Smooth muscle cell (in vitro differentiated cells): ENCODE data around the gene ABHD16B. TPM values are rescaled to one million over a fixed set of nuclear protein-coding genes. Genes with fewer than 3 reads are reported as not detected.

Experiments used
- DNase-seq: peaks from one replicate; lab custom pipeline; 2025; ENCODE audit not compliant: unreplicated experiment; lab: John Stamatoyannopoulos, UW
- H2AFZ ChIP-seq: fragments of 200-600 bp; sonication (generic); 2 replicates; pipeline ENCODE4 v1.6.0; 2016; ENCODE audit warnings: antibody characterized with exemption, low read depth, mild to moderate bottlenecking
- H3F3A ChIP-seq: fragments of 200-600 bp; sonication (generic); 2 replicates; pipeline ENCODE4 v1.6.0; 2017; ENCODE audit warnings: antibody characterized with exemption, low read depth
- H3K27ac ChIP-seq: fragments of 200-600 bp; sonication (generic); 2 replicates; pipeline ENCODE4 v1.5.1; 2016; ENCODE audit warnings: low read depth, mild to moderate bottlenecking
- H3K27me3 ChIP-seq: fragments of 200-600 bp; sonication (generic); 2 replicates; pipeline ENCODE4 v1.6.1; 2016; ENCODE audit warnings: low read depth, mild to moderate bottlenecking
- H3K36me3 ChIP-seq: fragments of 200-600 bp; sonication (generic); 2 replicates; pipeline ENCODE4 v1.5.1; 2016; ENCODE audit warnings: low read depth
- H3K4me1 ChIP-seq: fragments of 200-600 bp; sonication (generic); 2 replicates; pipeline ENCODE4 v1.5.1; 2016; ENCODE audit warnings: low read depth
- H3K4me2 ChIP-seq: fragments of 200-600 bp; sonication (generic); 2 replicates; pipeline ENCODE4 v1.6.0; 2016; ENCODE audit warnings: mild to moderate bottlenecking
- H3K4me3 ChIP-seq: fragments of 200-600 bp; sonication (generic); 2 replicates; pipeline ENCODE4 v1.5.1; 2016; ENCODE audit warnings: mild to moderate bottlenecking
- H3K79me2 ChIP-seq: fragments of 200-600 bp; sonication (generic); 2 replicates; pipeline ENCODE4 v1.6.0; 2016; ENCODE audit warnings: low read depth, mild to moderate bottlenecking
- H3K9ac ChIP-seq: fragments of 200-600 bp; sonication (generic); 2 replicates; pipeline ENCODE4 v1.6.0; 2016; ENCODE audit warnings: low read depth
- H3K9me3 ChIP-seq: fragments of 200-600 bp; sonication (generic); replicated peaks from 2 replicates; pipeline ENCODE4 v1.5.1; 2016; ENCODE audit warnings: low read depth
- H4K20me1 ChIP-seq: fragments of 200-600 bp; sonication (generic); 2 replicates; pipeline ENCODE4 v1.6.0; 2016; ENCODE audit warnings: low read depth
- whole genome bisulfite sequencing: methylation state at CpG from one replicate; pipeline ENCODE4 v1.1.7; 2016; ENCODE audit warnings: low lambda C conversion rate; 5-methylcytosine and 5-hydroxymethylcytosine counted together
- polyA plus RNA-seq: library from polyadenylated mRNA; unstranded; fragments of >200 nt; fragmentation: Nextera tagmentation; extraction: Ambion mirVana; gene quantifications from 2 replicates; pipeline ENCODE4 v1.2.1, GENCODE V29; 2016
- total RNA-seq: library from RNA; depleted of rRNA; stranded (reverse); fragments of >200 nt; gene quantifications from 2 replicates; pipeline ENCODE4 v1.2.3, GENCODE V29; 2014
- TF ChIP-seq, protein P1 (sequence below): fragments of 200-600 bp; sonication (generic); IDR thresholded peaks from 2 replicates; pipeline ENCODE4 v1.5.1; 2017; ENCODE audit warnings: borderline replicate concordance, mild to moderate bottlenecking, antibody characterized with exemption; ENCODE audit not compliant: insufficient read depth, poor library complexity, severe bottlenecking

ABHD16B gene
- total and polyA plus RNA-seq, 2 experiments from 2014 or later: 0.31 TPM; not detected in 1

DNA sequence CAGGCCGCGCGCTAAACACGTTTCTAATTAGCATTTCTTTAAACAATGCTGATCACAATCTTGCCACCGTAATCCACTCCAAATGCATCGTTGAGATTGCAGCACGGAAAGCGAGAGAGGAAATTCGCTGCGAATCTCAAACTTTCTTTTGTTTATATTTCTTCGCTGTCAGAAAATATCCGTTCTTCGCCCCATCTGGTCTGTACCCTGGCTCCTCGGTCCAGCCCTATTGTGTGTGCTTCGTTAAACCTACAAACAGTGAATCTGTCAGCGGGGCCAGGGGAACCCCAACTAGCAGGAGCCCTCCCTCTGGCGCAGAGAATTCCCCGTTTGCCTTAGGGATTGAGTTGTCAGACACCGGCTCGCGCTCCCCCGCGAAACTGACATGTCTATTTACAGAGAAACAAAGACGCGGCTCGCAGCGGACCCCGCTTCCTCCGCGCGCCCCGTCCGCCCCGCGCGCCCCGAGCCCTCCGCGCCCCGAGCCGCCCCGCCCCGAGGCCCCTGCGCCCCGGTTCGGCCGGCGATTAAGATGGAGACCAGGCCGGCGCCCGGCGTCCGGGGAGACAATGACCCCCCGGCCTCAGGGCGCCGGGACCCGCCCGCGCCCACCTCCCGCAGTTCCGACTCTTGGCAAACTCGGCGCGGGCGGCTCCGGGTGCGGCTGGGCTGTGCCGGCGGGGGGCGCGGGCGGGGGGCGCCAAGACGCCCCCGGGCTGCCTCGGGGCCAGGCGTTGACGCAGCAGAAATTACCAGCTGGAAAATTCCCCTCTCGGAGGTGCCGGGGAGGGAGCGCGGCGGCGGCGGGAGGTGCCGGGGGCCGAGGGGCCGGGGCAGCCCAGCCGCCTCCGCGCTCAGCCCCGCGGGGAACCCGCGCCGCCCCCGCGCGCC is 31.1 kb upstream of the ABHD16B start:
- no peaks in the 10 kb centered on the region for H3K36me3 ChIP-seq
- peaks cover 38% of the 10 kb centered on the region for H4K20me1 ChIP-seq
- 1% methylated on average over 48 of the region's 99 CpGs for WGBS
- H3K79me2 ChIP-seq: peaks cover 11% of the 10 kb centered on the region
- TF ChIP-seq, protein P1, sequence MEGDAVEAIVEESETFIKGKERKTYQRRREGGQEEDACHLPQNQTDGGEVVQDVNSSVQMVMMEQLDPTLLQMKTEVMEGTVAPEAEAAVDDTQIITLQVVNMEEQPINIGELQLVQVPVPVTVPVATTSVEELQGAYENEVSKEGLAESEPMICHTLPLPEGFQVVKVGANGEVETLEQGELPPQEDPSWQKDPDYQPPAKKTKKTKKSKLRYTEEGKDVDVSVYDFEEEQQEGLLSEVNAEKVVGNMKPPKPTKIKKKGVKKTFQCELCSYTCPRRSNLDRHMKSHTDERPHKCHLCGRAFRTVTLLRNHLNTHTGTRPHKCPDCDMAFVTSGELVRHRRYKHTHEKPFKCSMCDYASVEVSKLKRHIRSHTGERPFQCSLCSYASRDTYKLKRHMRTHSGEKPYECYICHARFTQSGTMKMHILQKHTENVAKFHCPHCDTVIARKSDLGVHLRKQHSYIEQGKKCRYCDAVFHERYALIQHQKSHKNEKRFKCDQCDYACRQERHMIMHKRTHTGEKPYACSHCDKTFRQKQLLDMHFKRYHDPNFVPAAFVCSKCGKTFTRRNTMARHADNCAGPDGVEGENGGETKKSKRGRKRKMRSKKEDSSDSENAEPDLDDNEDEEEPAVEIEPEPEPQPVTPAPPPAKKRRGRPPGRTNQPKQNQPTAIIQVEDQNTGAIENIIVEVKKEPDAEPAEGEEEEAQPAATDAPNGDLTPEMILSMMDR: no peak
- H3K27me3 ChIP-seq: no peaks in the 10 kb centered on the region
- peak overlapping the region; percentile 82 for H3K4me3 ChIP-seq
- peak overlapping the region; percentile 99 for H3K4me2 ChIP-seq
- H3K9me3 ChIP-seq: no peaks in the 10 kb centered on the region
- no peak overlapping the region for H3K27ac ChIP-seq
- peaks cover 19% of the 10 kb centered on the region for H3K4me1 ChIP-seq
- H3F3A ChIP-seq: no peaks in the 10 kb centered on the region
- no peak for DNase-seq
- H2AFZ ChIP-seq: peak overlapping the region; percentile 87
- H3K9ac ChIP-seq: peak overlapping the region; percentile 43

DNA sequence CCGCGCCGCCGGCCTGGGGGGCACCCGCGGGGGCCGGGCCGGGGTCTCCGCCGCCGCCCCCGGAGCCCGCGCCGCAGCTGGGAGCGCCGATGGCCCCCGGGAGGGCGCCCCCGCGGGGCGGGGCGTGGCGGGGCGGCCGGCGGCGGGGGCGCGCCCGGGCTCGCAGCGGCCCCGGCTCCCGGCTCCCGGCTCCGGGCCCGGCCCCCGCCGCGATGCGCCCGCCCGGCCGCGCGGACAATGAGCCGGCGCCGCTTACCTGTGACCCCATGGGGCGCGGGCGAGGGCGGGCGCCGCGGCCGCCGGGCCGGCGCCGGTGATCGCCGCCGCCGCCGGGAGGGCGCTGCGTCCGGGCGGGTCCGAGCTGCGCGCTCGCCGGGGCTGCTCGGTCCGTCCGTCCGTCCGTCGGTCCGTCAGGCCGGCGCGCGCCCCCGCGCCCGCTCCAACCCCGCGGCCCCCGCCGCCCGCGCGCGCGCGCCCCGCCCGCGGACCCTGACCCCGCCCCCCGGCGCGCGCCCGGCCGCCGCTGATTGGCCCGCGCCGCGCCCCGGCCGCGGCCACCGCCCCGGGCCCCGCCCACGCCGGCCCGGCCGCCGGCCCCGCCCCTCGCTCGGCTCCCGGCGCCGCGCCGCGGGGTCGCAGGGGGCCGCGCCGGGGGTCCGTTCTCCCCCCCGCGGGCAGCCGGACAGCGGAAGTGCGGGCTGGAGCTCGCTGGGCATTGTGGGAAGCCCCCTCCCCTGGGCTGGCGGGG is 30.3 kb upstream of the ABHD16B start, which contains the start of gene ZBTB46:
Gene ZBTB46, minus strand, starts transcription at position 424 of the 748 bp plus-strand sequence. CDS start 40,507 bp downstream, outside the sequence.
- Histone ChIP-seq H3K4me3 (peak within 1 kb of the TSS; percentile 82), H3F3A (no peaks in the 10 kb centered on the region), H2AFZ (peak within 1 kb of the TSS; percentile 87), H3K27me3 (no peaks in the 10 kb centered on the region), H3K9me3 (no peaks in the 10 kb centered on the region), H3K79me2 (peaks cover 9% of the 10 kb centered on the region), H3K36me3 (no peaks in the 10 kb centered on the region), H3K9ac (peak within 1 kb of the TSS; percentile 43), H3K4me1 (peaks cover 21% of the 10 kb centered on the region), H3K4me2 (peak within 1 kb of the TSS; percentile 99), H4K20me1 (peaks cover 31% of the 10 kb centered on the region), H3K27ac (no peak within 1 kb of the TSS)
- no peak for DNase-seq
- WGBS: under 1% methylated on average over 28 of the region's 147 CpGs
- TF ChIP-seq, protein P1: no peak

DNA sequence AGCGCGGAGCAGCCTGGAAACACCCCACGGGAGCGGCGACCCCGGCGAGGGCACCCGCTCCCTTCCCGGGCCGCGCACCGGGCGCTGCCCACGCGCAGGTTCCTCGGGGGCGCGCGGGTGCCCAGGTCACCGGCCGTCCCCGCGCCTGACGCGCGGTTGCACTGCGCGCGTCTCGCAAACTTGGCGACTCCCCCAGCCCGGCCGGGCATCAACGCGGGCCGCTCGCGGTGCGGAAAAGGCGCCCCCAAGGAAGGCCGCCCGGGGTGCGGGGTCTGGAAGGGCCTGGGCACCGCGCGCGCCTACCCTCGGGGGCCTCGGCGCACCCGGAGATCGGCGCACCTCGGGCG is 29.7 kb upstream of the ABHD16B start:
- no peak for DNase-seq
- WGBS: 2% methylated on average over 25 of the region's 55 CpGs
- Histone ChIP-seq H4K20me1 (peaks cover 28% of the 10 kb centered on the region), H3K4me3 (peak overlapping the region; percentile 51), H3K79me2 (peaks cover 8% of the 10 kb centered on the region), H2AFZ (no peak overlapping the region), H3K27me3 (no peaks in the 10 kb centered on the region), H3K9me3 (no peaks in the 10 kb centered on the region), H3K27ac (no peak overlapping the region), H3K4me2 (peak overlapping the region; percentile 84), H3K9ac (no peak overlapping the region), H3K36me3 (no peaks in the 10 kb centered on the region), H3F3A (no peaks in the 10 kb centered on the region), H3K4me1 (peaks cover 21% of the 10 kb centered on the region)
- TF ChIP-seq, protein P1: no peak
